Fibroblast of peridontal ligament (primary cell): ENCODE measurements around the gene ACOT12.

Source experiments
- DNase-seq: peaks from one replicate; pipeline ENCODE4 v3.0.0-alpha.2; 2010; ENCODE audit errors: extremely low read depth

The ACOT12 gene

GRCh38 chr5:81290146-81290545, 103.8 kb downstream of the ACOT12 start:
- peak; percentile 83 for DNase-seq

- DNase-seq = no peak
Measured at GRCh38 chr5:81288021-81288433, 105.9 kb downstream of the ACOT12 start.

GRCh38 chr5:81286059-81286617, 107.8 kb downstream of the ACOT12 start:
- DNase-seq = no peak

GRCh38 chr5:81283976-81284375, 110.0 kb downstream of the ACOT12 start:
- DNase-seq = no peak
